Stimulated activated CD8-positive, alpha-beta memory T cell treated with anti-CD3 and anti-CD28 coated beads, Interleukin-7, amount 100 ng/mL, for 24 hours (primary cell): ENCODE data around the gene KCNK16.
A peak's percentile ranks its signal among the peaks of the same experiment; 100 is the strongest.
"Not testable (repeated sequence)": the region's sequence is repeated elsewhere in the genome, so short reads cannot be mapped to it uniquely, and the experiment has no call there.

Experiments used
- DNase-seq: peaks from one replicate; pipeline ENCODE4 v3.0.0-alpha.2; 2020; ENCODE audit warnings: low read depth

Gene KCNK16

DNA sequence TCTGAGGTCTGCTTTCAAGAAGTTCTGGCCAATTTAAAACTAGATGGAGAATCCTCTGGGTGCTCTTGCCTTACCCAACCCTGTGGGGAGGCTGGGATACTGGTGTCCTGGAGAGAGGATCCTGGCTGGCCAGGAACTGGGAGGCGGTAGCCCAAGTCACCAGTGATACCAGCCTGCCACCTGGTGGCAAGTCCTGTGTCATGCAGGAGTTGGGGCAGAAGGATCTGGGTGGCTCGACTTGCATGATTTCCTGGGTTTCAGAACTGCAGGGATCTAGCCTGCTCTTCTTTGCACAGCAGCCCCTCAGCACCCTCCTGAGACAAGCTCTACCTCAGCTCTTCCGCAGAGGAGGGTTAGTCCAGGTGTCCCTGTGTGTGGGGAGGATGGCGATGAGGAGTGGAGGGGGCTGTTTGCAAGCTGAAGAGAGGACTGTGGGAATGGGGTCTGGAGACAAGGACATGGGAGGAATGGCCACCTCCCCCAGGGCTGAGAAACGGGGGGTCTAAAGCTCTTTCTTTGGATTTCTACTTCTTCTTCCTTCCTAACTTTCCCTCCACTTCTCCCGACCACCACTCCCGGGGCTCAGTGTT is 12.5 kb downstream of the KCNK16 start:
- DNase-seq, result peak; percentile 26

DNA sequence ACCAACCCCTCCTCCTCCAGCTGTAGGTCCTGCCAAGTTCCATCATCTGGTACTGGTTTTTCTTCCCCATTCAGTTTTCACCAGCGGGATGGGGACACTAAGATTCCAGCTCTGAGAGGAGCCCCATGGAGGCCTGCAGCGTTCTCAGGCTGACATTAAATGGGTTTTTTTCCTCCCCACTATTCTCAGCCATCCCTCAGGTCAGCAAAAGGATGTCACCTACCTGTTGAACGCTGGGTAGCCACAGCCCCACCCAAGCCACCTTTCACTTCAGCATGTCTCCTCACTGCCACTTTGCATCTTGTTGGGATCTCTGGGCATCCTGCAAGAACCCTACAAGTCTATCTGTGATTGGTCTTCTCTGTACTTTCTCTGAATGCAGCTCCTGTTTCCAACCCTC is 15.0 kb downstream of the KCNK16 start:
- no peak for DNase-seq

DNA sequence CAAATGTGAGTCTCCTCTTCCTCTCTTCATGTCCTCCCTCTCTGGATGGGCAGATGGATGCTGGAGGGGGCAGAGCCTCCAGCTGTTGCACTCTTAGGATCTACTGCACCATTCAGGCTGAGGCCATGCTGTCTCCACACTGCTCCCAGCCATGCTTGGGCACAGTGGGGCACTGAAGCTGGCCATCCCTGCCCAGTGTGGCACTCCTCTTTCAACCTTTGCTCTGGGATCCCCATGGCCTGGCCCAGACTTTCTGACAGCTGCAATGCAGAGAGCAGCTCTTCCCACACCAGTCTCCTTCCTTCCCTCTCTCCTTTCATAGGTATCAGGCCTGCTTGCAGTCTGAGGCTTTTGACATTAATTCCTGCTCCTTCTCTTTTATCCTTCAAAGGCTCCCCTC is 17.6 kb downstream of the KCNK16 start:
- no peak for DNase-seq

DNA sequence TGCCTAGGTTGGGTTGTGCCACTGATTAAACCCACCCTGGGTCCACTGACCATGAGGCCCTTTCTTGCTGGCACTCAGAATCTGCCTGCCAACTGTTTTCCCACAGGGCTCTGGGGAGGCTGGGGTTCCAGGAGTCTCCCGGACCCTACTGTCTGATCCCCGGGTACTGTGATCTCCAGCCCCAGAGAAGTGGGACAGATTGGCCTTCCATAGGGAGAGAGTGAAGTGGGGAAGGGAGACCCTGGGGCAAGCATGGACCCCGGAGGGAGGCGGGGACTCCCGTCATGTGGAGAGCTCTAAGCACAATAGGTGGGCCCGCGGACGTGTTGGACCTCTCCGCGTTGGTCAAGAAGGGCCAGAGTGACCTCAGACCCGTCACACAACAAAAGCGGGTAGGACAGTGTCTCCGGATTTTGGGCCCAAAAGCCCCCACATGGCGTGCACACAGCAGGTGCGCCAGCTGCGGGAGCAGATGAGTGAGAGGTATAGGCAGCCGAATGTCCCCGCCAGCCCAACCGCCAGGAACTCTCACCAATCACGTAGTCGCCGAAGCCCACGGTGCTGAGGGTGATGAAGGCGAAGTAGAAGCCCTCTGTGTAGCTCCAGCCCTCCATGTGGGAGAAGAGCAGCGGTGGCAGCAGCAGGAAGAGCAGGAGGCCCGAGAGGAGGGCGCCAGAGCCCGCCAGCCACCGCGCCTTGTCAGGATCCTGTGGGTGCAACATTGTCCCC is 18.9 kb downstream of the KCNK16 start:
- DNase-seq, result no peak

DNA sequence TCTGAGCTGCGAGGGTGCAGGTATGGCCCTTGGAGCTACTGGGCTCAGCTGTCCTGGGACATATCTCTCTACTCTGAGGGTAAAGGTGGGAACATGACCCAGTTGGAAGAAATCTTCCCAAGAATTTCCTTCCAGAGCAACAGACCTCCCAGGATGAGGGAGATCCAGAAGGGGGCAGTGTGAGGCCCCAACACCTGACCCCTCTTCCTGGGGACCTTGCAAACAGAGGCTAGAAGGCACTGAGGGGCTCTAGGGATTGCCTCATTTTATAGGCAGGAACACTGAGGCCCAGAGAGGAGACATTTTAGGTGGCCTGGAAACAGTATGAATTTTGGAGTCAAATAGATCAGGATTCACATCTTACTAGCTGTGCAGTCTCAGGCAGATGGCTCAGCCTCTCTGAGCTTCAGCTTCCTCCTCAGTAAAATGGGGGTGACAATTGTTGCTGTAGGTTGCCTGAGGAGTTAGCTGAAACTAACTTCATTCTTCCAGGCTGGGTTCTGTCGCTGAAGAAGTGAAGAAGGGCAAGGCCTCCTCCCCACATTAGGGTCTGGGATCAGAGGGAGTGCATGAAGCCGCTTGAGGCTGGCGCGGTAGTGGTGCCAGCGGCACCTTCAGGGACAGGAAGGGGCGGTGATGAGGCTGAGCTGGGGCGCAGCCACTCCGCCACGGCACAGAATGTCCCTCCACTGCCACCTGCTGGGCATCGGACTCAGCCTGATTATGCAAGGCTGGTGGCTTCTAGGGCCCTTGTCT is 19.7 kb downstream of the KCNK16 start:
- DNase-seq, result peak; percentile 85

DNA sequence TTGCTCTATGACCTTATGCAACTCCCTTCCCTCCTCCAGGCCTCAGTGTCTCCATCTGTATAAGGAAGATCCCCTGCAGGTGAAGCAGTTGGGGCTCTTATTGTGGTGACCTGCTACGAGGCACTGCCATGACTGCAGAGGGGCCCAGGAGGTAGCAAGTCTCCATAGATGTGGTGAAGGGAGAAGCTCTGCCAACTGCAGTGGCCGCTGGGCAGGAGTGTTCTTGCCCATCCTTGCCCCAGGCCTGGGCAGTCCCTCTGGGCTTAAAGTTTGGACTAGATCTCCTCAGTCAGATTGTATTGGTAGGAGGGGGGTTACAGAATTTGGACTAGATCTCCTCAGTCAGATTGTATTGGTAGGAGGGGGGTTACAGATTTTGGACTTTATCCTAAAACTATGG is 20.5 kb downstream of the KCNK16 start:
- DNase-seq, result no peak

DNA sequence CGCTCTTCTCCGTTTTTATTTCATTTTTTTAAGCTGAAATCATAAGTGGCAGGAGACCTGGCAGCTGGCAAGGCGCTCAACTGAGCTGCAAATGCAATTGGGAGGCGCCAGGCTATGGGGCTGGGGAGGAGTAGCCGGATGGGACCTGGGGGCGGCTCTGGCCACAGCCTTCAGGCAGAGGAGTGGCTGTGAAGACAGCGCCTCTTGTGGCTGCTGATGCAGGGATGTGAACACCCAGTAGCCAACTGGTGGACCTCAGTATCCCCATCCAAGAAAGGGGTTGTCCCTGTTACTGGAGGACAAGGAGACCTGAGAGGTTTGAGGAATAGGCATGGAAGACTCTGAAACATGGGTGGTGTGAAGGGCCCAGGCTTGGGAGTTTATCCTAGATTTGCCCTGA is 20.9 kb downstream of the KCNK16 start:
- no peak for DNase-seq

DNA sequence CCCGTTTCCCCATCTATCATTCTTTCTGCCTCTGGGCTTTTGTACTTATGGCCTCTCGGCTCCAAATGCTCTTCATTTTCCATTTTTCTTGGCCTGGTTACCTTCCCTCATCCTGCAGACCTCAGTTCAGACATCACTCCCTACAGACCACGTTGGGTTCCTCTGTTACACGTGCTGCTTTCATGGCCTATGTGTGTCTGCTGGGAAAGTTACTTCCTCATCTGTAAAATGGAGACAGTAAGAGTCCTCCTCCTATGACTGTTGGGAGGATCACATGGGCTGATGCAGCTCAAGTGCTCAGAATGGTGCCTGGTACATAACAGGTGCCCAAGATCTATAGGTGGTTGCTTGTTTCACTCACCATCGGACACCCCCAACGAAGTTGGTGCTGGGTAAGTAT is 21.8 kb downstream of the KCNK16 start:
- no peak for DNase-seq

DNA sequence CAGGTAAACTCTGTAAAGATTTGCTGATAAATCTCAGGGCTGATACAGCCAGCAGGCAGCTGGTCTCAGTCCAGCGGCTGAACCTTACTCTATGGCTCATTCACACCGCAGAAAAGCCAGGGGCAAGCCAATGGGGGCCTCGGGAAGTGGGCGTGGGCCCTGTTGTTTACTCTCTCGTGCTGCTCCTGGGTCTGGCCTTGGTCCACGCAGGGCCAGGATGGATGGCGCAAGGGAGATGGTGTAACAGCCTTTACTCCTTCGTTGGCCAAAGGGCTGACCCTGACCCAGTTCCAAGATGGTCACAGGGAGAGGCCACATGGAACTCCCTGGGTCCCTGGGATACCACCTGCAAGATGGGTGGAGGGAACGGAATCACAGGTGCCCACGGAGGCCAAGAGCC is 24.4 kb downstream of the KCNK16 start:
- DNase-seq, result no peak

DNA sequence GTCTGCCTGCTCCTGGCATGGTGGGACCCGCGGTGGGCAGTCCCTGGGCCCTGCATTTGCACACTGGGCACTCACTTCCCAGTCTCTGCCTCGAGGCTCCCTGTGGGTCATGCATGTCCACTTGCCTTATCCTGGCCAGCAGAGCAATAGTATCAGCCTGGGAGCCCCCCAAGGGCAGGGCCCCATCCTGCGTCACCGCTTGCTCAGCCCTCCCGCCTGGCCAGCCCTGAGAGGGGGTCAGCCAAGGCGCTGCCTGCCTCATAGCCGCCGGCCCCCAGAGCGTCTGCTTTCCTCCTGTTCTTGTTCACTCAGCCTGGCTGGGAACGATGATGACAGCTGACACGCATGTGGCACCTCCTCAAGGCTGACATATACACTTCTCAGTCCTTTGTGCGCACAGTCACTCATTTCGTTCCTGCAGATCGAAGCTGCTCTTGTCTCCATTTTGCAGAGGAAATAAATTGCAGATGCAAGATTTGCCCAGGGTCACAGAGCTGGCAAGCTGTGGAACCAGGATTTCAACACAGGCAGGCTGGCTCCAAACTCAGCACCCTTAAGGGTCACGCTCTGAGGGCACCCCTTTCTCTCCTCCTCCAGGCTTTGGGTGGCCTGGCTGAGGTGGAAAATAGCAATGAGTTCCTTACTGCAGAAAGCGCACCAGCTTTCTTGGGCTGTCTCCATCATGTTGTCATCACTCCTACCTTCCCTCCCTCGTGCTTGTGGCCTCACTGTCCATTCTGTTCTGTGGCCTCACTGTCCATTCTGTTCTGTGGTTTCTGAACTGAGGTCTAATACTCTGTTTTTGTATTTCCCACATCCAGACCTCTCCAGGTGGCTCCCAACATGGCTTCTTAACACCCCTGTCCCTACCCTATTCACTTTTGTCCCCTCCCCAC is 25.5 kb downstream of the KCNK16 start:
- no peak for DNase-seq

DNA sequence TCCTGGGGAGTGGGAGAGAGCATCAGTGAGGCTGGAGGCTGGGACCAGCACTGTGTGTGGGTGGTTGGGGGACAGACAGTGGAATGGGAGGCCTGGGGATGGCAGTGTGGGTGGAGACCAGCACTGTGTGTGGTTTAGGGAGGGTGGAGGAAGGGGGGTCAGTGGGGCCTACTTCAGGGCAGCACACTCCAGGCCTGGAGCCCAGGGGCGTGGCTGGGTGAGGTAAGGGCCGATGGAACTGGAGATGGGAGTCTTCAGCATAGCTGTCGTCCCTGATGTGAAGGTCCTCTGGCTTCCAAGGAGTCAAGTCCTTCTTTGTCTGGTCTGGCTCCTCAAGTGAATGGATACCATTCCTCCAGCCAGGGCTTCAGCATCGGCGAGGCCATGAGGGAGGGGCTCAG is 26.9 kb downstream of the KCNK16 start:
- DNase-seq, result no peak

DNA sequence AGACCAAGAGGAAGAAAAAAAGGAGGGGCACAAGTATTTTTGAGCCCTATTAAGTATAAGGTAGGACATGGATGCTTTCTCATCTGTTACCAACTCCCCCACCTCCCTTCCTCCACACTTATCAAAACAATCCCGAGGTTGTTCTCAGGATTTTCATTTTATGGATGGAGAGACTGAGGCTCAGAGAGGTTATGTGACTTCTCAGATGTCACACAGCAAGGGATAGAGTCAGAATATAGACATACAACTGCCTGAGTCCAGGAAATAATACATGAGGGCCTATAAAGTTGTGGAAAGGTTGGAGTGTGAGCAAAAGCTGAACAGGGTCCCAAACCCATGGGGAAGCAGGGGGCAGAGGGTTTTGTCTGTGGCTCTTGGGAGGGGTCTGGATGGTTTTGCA is 27.6 kb downstream of the KCNK16 start:
- no peak for DNase-seq

DNA sequence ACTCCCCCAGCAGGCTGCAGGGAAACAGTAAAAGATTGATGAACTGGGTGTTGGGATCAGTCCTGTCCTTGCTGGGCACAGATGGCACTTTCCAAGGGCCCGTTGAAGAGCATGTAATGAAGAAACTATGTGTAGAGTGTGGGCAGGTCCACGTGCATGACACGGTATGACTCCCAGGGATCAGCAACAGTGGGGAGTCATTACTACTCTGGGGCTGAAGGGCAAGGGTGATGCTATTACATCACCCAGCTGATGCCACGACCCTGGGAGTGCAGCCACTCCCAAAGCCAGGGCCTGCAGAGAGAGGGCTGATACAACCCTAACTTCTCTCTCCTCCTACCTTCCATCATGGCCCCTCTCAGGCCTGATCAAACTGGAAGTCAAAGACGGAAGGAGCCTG is 28.4 kb downstream of the KCNK16 start:
- DNase-seq, result no peak

DNA sequence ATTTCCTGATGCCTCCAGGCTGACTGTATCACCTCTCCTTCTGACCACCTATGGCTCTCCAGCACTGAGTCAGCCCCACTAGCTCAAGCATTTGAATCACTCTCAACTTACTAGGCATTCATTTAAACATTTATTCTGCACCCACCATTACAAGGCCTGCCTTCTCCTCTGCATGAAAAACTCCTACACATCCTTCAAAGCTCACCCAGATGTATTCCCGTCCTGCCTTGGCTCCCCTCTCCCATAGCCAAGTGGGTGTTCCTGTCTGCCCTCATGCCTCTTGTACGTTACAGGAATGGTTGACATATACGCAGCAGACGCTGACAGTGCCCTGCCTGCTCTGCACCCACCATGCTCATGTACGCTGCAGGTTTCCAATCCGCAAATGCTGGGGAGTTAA is 29.9 kb downstream of the KCNK16 start:
- no peak for DNase-seq

DNA sequence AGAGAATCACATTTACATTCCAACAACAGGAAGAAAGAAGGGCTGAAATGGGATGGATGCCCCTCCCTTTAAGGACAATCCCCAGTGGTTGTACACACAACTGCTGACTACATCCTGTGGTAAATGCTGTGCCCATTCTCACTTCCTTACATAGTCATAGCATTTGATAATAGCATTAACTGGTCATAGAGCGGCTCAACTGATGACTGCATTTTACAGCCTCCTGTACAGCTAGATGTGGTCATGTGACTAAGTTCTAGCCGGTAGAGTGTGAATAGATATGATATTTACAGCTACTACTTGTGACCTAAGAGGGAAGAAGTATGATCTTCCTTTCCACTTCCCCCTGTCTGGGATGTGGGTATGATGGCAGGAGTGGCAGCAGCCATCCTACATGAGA is 33.0 kb downstream of the KCNK16 start:
- DNase-seq, result no peak

DNA sequence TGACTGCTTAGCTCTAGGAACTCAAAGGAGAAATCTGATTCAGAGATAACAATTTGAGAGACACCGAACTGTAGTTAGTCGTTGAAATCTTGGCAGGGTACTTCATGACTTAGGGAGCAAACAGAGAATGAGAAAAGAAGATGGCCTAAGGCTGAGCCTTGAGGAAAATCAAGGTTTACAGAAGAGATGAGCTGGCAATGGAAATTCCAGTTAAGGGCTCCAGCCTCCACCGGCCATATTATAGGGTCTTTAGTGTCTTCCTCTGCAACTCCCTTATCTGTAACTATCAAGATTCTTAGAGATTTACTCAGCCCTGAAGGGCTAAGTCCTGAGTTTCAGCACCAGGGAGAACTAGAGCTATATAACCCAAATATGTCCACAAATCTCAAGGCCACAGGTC is 34.9 kb downstream of the KCNK16 start:
- DNase-seq, result no peak

DNA sequence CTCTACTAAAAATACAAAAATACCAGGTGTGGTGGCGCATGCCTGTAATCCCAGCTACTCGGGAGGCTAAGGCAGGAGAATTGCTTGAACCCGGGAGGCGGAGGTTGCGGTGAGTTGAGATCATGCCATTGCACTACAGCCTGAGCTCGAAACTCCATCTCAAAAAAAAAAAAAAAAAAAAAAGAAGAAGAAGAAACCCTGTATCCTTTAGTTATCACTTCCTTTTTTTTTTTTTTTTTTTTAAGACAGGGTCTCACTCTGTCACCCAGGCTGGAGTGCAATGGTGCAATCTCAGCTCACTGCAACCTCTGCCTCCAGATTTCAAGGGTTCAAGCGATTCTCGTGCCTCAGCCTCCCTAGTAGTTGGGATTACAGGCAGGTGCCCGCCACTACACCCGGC is 35.9 kb downstream of the KCNK16 start:
- DNase-seq, result not testable (repeated sequence)

DNA sequence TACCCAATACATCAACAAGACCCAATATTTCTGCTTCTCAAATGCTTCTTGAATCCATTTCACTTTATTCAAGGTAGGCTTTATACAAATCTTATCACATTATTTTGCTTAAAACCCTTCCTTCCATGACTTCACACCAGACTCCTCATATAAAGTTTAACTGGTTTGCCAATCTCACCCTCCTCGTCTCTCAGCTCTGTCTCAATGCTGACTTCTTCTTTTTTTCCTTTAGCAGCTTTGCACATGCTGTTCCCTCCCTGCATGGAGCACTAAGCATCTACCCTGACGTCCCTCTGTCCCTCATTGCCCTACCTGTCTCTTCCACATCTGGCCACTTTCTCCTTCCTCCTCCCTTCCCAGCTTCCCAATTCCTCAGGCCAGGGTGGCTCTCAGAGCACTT is 39.7 kb downstream of the KCNK16 start:
- no peak for DNase-seq

DNA sequence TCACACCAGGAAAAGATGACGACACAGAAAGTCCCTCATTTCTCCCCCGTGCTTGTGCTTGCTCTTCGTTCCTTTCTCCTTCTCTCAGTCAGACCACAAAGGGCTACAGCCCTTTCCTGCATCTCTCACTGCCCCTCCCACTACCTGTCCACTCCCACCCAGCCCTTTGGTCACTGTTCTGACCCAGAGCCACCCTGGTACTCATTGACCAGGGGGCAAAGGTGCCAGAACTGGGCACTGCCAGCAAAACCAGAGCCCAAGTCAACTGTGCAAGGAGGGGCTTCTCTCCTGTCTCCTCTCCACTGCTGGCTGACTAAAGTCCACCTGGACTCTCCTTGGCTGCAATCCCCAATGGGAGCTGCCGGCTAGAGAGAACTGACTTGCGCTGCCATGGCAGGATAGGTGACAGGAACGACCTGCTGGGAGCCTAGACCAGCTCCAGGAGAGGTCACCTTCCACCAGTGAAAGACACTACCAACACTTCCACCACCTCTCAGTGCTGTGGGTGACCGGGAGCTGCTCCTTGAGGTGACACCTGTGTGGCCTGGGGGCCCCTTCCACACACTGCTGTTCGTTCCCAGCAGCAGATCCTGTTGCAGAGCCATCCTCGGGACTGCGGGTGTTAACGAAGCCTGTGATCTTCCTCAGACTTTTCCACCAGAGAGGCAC is 41.1 kb downstream of the KCNK16 start:
- DNase-seq, result no peak

DNA sequence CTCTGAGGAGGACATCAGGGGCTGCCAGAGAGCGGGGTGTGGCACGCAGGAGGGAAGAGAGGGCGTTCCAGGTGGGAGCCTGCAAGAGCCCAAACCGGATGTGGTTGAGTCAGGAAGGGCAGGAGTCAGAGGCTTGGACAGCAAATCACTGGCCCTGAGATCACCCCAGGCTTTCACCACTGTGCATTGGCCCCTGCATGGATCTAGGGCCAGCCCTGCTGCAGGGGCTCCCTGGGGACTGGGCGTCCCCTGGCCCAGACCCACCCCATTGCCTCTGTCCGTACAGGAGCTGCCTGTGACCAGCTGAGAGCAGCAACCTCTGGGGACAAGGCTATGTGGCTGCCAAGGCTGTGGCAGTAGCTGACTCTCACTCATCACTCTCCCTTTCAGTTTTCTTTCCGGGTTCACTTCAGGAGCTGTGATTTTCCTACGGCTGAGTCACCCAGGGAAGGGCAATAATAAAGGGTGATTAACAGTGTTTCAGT is 42.2 kb downstream of the KCNK16 start:
- no peak for DNase-seq

DNA sequence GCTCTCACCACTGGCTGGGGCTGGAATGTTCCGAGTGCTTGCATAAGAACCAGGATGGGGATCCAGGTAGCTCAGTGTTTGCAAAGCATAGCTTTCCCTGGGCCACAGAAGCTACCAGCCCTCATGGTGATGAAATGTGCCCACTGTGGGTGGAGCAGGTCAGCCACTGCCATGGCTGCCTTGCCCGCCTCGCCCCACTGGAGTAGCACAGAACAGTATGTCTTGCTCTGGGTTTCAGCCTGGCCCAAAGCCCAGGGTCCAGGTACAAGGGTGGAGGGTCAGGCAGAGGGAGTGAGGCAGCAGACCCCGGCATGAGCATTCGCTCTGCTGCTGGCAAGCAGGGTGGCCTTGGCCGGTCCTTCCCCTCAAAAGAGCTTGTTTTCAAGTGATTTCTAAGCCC is 43.0 kb downstream of the KCNK16 start:
- no peak for DNase-seq
